HepG2 (cell line): Measurements from ENCODE around the gene TSPAN15. TPM values are rescaled to one million over a fixed set of nuclear protein-coding genes. Genes with fewer than 3 reads are reported as not detected.

Source experiments
- NRL ChIP-seq: sonication (generic); formaldehyde crosslinking; IDR thresholded peaks from 2 replicates; pipeline ENCODE4 v1.5.0; 2020; ENCODE audit warnings: missing genetic modification reagents, mild to moderate bottlenecking, moderate library complexity, borderline replicate concordance
- PAXIP1 ChIP-seq: sonication (generic); formaldehyde crosslinking; conservative IDR thresholded peaks from 2 replicates; pipeline ENCODE4 v1.4.0; 2020; ENCODE audit warnings: mild to moderate bottlenecking, missing genetic modification reagents, moderate library complexity
- ZBTB4 ChIP-seq: sonication (generic); formaldehyde crosslinking; IDR thresholded peaks from 2 replicates; pipeline ENCODE4 v1.4.0; 2020; ENCODE audit warnings: missing genetic modification reagents, mild to moderate bottlenecking, borderline replicate concordance
- ZSCAN31 ChIP-seq: sonication (generic); formaldehyde crosslinking; IDR thresholded peaks from 2 replicates; pipeline ENCODE4 v1.5.0; 2020; ENCODE audit warnings: low read depth, mild to moderate bottlenecking, missing genetic modification reagents
- polyA plus RNA-seq, 8 experiments: library from polyadenylated mRNA; depleted of rRNA in 3 of 8; stranded (reverse) in 7 of 8; unstranded in 1 of 8; fragments of >200 nt; fragmentation: Illumina TruSeq in 4 of 8; extraction: Trizol in 4 of 8; gene quantifications; 2 replicates each; pipeline versions ENCODE4 v1.2.1 to v1.2.3, GENCODE V29; 2011 to 2016; ENCODE audit warnings: low read depth in 4 of 8, missing spikeins in 1 of 8, mixed read lengths in 1 of 8; ENCODE audit not compliant: insufficient read depth in 1 of 8
- total RNA-seq, 5 experiments: library from RNA; depleted of rRNA; stranded (reverse); fragments of >200 nt; fragmentation: Illumina TruSeq; extraction: Trizol; gene quantifications; 2 replicates each; pipeline ENCODE4 v1.2.3, GENCODE V29; 2016; ENCODE audit warnings: low read depth in 1 of 5

Gene TSPAN15
- total and polyA plus RNA-seq, 2 of the 13 experiments (the other 11 are each of a cell fraction or from before 2014, with no cell fraction given) = 0.27 to 3.2 TPM

GRCh38 chr10:69554611-69555010 is 103.3 kb downstream of the TSPAN15 start (continued):
- TF ChIP-seq PAXIP1 (CRISPR knock-in tag) = no peak
- TF ChIP-seq ZSCAN31 (CRISPR knock-in tag) = no peak
- no peak for TF ChIP-seq NRL (CRISPR knock-in tag)
- no peak for TF ChIP-seq ZBTB4 (CRISPR knock-in tag)

Other genes starting within 250 kb of the TSPAN15 start
- 5.1 and 12.4 TPM in 2 replicates for gene HKDC1, start 231.1 kb upstream of the TSPAN15 start, total RNA-seq (2016; rRNA removed; fragmentation: Illumina TruSeq; extraction: Trizol)
- gene HKDC1, start 231.1 kb upstream of the TSPAN15 start, polyA plus RNA-seq (2011; rRNA removed) = 8.1 and 10.1 TPM in 2 replicates
- 0.21 and 0.29 TPM in 2 replicates for gene HK1, start 173.0 kb upstream of the TSPAN15 start, total RNA-seq (2016; rRNA removed; fragmentation: Illumina TruSeq; extraction: Trizol)
- 1.3 and 1.5 TPM in 2 replicates for gene HK1, start 173.0 kb upstream of the TSPAN15 start, polyA plus RNA-seq (2011; rRNA removed)
- not detected in 2 replicates for gene TACR2, start 34.5 kb upstream of the TSPAN15 start, total RNA-seq (2016; rRNA removed; fragmentation: Illumina TruSeq; extraction: Trizol)
- gene TACR2, start 34.5 kb upstream of the TSPAN15 start, polyA plus RNA-seq (2011; rRNA removed) = 0.04 TPM in 1 of 2 replicates, not detected in the other
- gene NEUROG3, start 122.0 kb downstream of the TSPAN15 start, total RNA-seq (2016; rRNA removed; fragmentation: Illumina TruSeq; extraction: Trizol) = not detected in 2 replicates
- gene NEUROG3, start 122.0 kb downstream of the TSPAN15 start, polyA plus RNA-seq (2011; rRNA removed) = not detected in 2 replicates
- 1.9 and 2.0 TPM in 2 replicates for gene FAM241B, start 178.8 kb downstream of the TSPAN15 start, total RNA-seq (2016; rRNA removed; fragmentation: Illumina TruSeq; extraction: Trizol)
- 4.0 and 5.8 TPM in 2 replicates for gene FAM241B, start 178.8 kb downstream of the TSPAN15 start, polyA plus RNA-seq (2011; rRNA removed)